ENCODE data around the gene NFAM1.

Gene NFAM1

GRCh38 chr22:42336527-42337227 is 95.5 kb downstream of the NFAM1 start:
- FAIRE-seq = no peak
- no peak for DNase-seq (ENCODE audit: insufficient read length, low spot score)

DNA sequence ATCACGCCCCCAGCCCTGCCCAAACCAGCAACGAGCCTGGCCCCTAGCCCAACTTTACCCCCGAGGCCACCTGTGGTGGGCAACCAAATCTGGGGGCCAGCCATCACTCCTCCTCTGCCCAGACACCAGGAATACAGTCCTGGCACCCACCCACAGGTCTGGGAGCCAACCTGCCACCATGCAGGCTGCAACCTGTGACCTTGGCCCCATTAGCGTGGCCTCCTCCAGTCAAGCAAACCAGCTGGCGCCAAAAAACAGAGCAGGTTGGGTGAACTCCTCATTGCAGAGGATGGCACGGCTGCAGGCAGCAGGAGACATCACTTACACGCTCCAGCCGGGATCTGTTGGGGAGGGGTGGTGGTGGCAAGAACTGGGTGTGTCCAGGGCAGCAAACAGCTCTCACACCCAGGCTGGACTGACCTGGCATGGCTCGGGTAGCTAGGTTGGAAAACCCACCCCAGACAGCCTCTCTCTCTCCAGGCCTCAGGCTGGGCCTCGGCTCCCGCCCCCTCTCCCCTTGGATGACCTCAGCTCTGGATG is 96.3 kb downstream of the NFAM1 start:
- no peak for FAIRE-seq
- TF ChIP-seq PAX5 (IDR thresholded peaks at IDR 0.05; ENCODE audit: insufficient read depth, low read length, severe bottlenecking) = no peak
- TF ChIP-seq SPI1 (IDR thresholded peaks at IDR 0.05; ENCODE audit: low read depth, low read length) = no peak
- no peak for TF ChIP-seq POLR2A (IDR thresholded peaks at IDR 0.05; ENCODE audit: low read depth, low read length)
- no peak for TF ChIP-seq POU2F2 (IDR thresholded peaks at IDR 0.05; ENCODE audit: low read depth, low read length)
- TF ChIP-seq TAF1 (IDR thresholded peaks at IDR 0.05; ENCODE audit: low read depth, low read length) = no peak
- no peak for TF ChIP-seq POLR2AphosphoS5 (IDR thresholded peaks at IDR 0.05; ENCODE audit: low read depth, low read length)
- DNase-seq (ENCODE audit: insufficient read length, low spot score) = no peak

More at GRCh38 chr22:42336527-42337227, 95.5 kb downstream of the NFAM1 start:
- no peak for TF ChIP-seq TAF1 (IDR thresholded peaks at IDR 0.05; ENCODE audit: low read depth, low read length)
- no peak for TF ChIP-seq SPI1 (IDR thresholded peaks at IDR 0.05; ENCODE audit: low read depth, low read length)
- no peak for TF ChIP-seq POLR2A (IDR thresholded peaks at IDR 0.05; ENCODE audit: low read depth, low read length)
- TF ChIP-seq POLR2AphosphoS5 (IDR thresholded peaks at IDR 0.05; ENCODE audit: low read depth, low read length) = no peak

GRCh38 chr22:42334875-42335512 is 97.2 kb downstream of the NFAM1 start:
- no peak for DNase-seq (ENCODE audit: insufficient read length, low spot score)
- FAIRE-seq = no peak

GRCh38 chr22:42333544-42333943 is 98.7 kb downstream of the NFAM1 start:
- DNase-seq (ENCODE audit: insufficient read length, low spot score) (no peak), FAIRE-seq (no peak)
- TF ChIP-seq POU2F2 (IDR thresholded peaks at IDR 0.05; ENCODE audit: low read depth, low read length) (no peak), SPI1 (IDR thresholded peaks at IDR 0.05; ENCODE audit: low read depth, low read length) (no peak), PAX5 (IDR thresholded peaks at IDR 0.05; ENCODE audit: insufficient read depth, low read length, severe bottlenecking) (no peak), POLR2AphosphoS5 (IDR thresholded peaks at IDR 0.05; ENCODE audit: low read depth, low read length) (no peak), POLR2A (IDR thresholded peaks at IDR 0.05; ENCODE audit: low read depth, low read length) (no peak), TAF1 (IDR thresholded peaks at IDR 0.05; ENCODE audit: low read depth, low read length) (no peak)

More at GRCh38 chr22:42334875-42335512, 97.2 kb downstream of the NFAM1 start:
- no peak for TF ChIP-seq PAX5 (IDR thresholded peaks at IDR 0.05; ENCODE audit: insufficient read depth, low read length, severe bottlenecking)
- TF ChIP-seq POU2F2 (IDR thresholded peaks at IDR 0.05; ENCODE audit: low read depth, low read length) = no peak
- no peak for TF ChIP-seq POLR2A (IDR thresholded peaks at IDR 0.05; ENCODE audit: low read depth, low read length)
- TF ChIP-seq SPI1 (IDR thresholded peaks at IDR 0.05; ENCODE audit: low read depth, low read length) = no peak
- no peak for TF ChIP-seq POLR2AphosphoS5 (IDR thresholded peaks at IDR 0.05; ENCODE audit: low read depth, low read length)
- no peak for TF ChIP-seq TAF1 (IDR thresholded peaks at IDR 0.05; ENCODE audit: low read depth, low read length)

GRCh38 chr22:42332089-42332488 is 100.1 kb downstream of the NFAM1 start:
- DNase-seq (ENCODE audit: insufficient read length, low spot score) (no peak), FAIRE-seq (no peak)
- no peak for TF ChIP-seq POLR2A (IDR thresholded peaks at IDR 0.05; ENCODE audit: low read depth, low read length)
- TF ChIP-seq POU2F2 (IDR thresholded peaks at IDR 0.05; ENCODE audit: low read depth, low read length) = no peak
- TF ChIP-seq PAX5 (IDR thresholded peaks at IDR 0.05; ENCODE audit: insufficient read depth, low read length, severe bottlenecking) = no peak
- TF ChIP-seq POLR2AphosphoS5 (IDR thresholded peaks at IDR 0.05; ENCODE audit: low read depth, low read length) = no peak
- TF ChIP-seq SPI1 (IDR thresholded peaks at IDR 0.05; ENCODE audit: low read depth, low read length) = no peak
- no peak for TF ChIP-seq TAF1 (IDR thresholded peaks at IDR 0.05; ENCODE audit: low read depth, low read length)

DNA sequence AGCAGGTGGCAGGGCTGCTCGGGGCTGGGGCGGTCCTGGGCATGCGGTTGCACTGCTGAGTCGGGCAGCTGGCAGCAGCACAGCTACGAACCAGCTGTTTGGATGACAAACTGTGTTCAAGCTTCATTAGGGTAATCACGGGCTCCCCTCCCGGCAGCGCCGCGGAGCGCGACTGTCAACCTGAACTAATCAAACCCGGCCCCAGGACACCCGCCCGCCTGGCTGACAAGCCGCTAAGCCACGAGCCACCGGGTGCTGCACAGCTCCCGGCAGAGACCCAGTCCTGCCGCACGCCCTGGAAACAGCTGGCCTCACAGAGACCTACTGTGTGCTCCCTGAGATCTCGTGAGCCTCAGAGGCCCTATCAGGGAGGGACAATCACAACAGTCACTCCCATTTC is 101.2 kb downstream of the NFAM1 start:
- DNase-seq (ENCODE audit: insufficient read length, low spot score) = no peak
- no peak for FAIRE-seq
- TF ChIP-seq PAX5 (IDR thresholded peaks at IDR 0.05; ENCODE audit: insufficient read depth, low read length, severe bottlenecking) = no peak
- no peak for TF ChIP-seq POLR2AphosphoS5 (IDR thresholded peaks at IDR 0.05; ENCODE audit: low read depth, low read length)
- no peak for TF ChIP-seq POLR2A (IDR thresholded peaks at IDR 0.05; ENCODE audit: low read depth, low read length)
- TF ChIP-seq TAF1 (IDR thresholded peaks at IDR 0.05; ENCODE audit: low read depth, low read length) = no peak
- TF ChIP-seq POU2F2 (IDR thresholded peaks at IDR 0.05; ENCODE audit: low read depth, low read length) = no peak
